ENCODE measurements around the gene CACNB4. TPM values are rescaled to one million over a fixed set of nuclear protein-coding genes. Genes with fewer than 3 reads are reported as not detected.

CACNB4 gene
- total and polyA plus RNA-seq, 9 of the 15 experiments (the other 6 are each of a cell fraction or from before 2014, with no cell fraction given) = 0.01 to 0.20 (median 0.04) TPM; not detected in 1

DNA sequence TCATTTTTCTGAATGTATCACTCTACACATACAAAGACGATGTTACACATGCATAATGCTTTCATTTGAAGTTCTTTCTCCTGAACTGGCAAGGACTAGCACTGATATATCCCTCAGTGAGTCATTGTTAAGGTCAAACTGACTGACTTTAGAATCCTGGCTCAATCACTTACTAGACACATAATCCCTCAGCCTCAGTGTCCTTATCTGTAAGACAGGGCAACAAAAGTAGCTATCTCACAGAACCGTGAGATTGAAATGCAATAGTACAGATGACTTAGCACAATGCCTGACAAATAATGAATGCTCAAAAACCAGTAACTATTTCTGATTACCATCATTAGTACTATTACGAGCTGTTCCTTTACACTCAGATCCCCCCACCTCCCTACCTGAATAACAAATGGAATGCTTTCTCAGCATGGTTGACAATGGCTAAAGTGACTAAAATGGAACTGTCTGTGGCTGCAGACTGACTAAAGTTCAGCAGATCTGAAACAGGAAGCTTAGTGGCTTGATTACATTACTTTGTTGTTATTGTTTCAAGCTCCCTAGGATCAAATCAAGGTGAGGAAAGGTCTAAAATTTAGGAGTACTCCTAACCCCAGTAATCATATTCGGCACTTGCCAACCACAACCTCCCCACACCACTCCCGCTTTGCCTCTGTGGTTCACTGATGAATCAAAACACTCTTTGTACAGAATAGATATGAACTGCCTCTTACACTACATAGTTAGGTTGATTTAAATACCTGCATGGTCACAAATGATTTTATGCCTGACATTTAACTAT lies 35.8 kb upstream of the CACNB4 start (continued):
- TF ChIP-seq STAT5A (IDR thresholded peaks at IDR 0.05; ENCODE audit: borderline replicate concordance, low read length) = peak; percentile 70; the same call in 1 of the 2 replicates
- TF ChIP-seq JUN (IDR thresholded peaks at IDR 0.05; ENCODE audit: borderline replicate concordance, low read depth, low read length) = peak; percentile 74; the same call in 1 of the 2 replicates
- TF ChIP-seq JUN (CRISPR knock-in tag; IDR thresholded peaks at IDR 0.05; ENCODE audit: borderline replicate concordance) = no peak
- TF ChIP-seq NCOA1 (IDR thresholded peaks at IDR 0.05; ENCODE audit: low read depth) = no peak
- TF ChIP-seq TAL1 (IDR thresholded peaks at IDR 0.05) = peak; percentile 81
- TF ChIP-seq RUNX1 (IDR thresholded peaks at IDR 0.05; ENCODE audit: low read depth) = peak; percentile 72; the same call in 1 of the 2 replicates
- TF ChIP-seq ZNF507 (tag; conservative IDR thresholded peaks at IDR 0.05) = no peak
- no peak for TF ChIP-seq HNRNPH1 (optimal IDR thresholded peaks at IDR 0.05; ENCODE audit: low read depth, low read length)
- TF ChIP-seq MEIS2 (IDR thresholded peaks at IDR 0.05; ENCODE audit: partially characterized antibody) = peak; percentile 75
- peak; percentile 85 for TF ChIP-seq SOX6 (IDR thresholded peaks at IDR 0.05)
- TF ChIP-seq, protein P1, sequence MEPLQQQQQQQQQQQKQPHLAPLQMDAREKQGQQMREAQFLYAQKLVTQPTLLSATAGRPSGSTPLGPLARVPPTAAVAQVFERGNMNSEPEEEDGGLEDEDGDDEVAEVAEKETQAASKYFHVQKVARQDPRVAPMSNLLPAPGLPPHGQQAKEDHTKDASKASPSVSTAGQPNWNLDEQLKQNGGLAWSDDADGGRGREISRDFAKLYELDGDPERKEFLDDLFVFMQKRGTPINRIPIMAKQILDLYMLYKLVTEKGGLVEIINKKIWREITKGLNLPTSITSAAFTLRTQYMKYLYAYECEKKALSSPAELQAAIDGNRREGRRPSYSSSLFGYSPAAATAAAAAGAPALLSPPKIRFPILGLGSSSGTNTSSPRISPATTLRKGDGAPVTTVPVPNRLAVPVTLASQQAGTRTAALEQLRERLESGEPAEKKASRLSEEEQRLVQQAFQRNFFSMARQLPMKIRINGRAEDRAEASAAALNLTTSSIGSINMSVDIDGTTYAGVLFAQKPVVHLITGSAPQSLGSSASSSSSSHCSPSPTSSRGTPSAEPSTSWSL (CRISPR knock-in tag; IDR thresholded peaks at IDR 0.05; ENCODE audit: borderline replicate concordance) = no peak
- TF ChIP-seq CREB1 (IDR thresholded peaks at IDR 0.05) = peak; percentile 25; the same call in 1 of the 2 replicates
- no peak for TF ChIP-seq CREB1 (CRISPR knock-in tag; IDR thresholded peaks at IDR 0.05)
- TF ChIP-seq MTA2 (IDR thresholded peaks at IDR 0.05; ENCODE audit: low read depth) = peak; percentile 68
- TF ChIP-seq SMARCA4 (IDR thresholded peaks at IDR 0.05) = peak; percentile 81
- TF ChIP-seq, protein P2, sequence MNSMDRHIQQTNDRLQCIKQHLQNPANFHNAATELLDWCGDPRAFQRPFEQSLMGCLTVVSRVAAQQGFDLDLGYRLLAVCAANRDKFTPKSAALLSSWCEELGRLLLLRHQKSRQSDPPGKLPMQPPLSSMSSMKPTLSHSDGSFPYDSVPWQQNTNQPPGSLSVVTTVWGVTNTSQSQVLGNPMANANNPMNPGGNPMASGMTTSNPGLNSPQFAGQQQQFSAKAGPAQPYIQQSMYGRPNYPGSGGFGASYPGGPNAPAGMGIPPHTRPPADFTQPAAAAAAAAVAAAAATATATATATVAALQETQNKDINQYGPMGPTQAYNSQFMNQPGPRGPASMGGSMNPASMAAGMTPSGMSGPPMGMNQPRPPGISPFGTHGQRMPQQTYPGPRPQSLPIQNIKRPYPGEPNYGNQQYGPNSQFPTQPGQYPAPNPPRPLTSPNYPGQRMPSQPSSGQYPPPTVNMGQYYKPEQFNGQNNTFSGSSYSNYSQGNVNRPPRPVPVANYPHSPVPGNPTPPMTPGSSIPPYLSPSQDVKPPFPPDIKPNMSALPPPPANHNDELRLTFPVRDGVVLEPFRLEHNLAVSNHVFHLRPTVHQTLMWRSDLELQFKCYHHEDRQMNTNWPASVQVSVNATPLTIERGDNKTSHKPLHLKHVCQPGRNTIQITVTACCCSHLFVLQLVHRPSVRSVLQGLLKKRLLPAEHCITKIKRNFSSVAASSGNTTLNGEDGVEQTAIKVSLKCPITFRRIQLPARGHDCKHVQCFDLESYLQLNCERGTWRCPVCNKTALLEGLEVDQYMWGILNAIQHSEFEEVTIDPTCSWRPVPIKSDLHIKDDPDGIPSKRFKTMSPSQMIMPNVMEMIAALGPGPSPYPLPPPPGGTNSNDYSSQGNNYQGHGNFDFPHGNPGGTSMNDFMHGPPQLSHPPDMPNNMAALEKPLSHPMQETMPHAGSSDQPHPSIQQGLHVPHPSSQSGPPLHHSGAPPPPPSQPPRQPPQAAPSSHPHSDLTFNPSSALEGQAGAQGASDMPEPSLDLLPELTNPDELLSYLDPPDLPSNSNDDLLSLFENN (IDR thresholded peaks at IDR 0.05; ENCODE audit: low read depth in 2 of 2, low read length in 2 of 2) = peak in 1 of 2 experiments; percentile 70; a peak in 1 of 4 replicates
- TF ChIP-seq FOXM1 (IDR thresholded peaks at IDR 0.05; ENCODE audit: low read depth) = 0 out of 2 replicates have a peak, but pooled peaks have one; percentile 46
- no peak for TF ChIP-seq FOXM1 (CRISPR knock-in tag; IDR thresholded peaks at IDR 0.05; ENCODE audit: low read depth)
- peak; percentile 51; the same call in 1 of the 2 replicates for TF ChIP-seq SMARCC2 (IDR thresholded peaks at IDR 0.05; ENCODE audit: low read depth)
- peak; percentile 81; the same call in 1 of the 2 replicates for TF ChIP-seq ZNF644 (tag; IDR thresholded peaks at IDR 0.05; ENCODE audit: low read depth)
- TF ChIP-seq CBFA2T2 (conservative IDR thresholded peaks at IDR 0.05) = peak; percentile 88
- TF ChIP-seq, protein P3, sequence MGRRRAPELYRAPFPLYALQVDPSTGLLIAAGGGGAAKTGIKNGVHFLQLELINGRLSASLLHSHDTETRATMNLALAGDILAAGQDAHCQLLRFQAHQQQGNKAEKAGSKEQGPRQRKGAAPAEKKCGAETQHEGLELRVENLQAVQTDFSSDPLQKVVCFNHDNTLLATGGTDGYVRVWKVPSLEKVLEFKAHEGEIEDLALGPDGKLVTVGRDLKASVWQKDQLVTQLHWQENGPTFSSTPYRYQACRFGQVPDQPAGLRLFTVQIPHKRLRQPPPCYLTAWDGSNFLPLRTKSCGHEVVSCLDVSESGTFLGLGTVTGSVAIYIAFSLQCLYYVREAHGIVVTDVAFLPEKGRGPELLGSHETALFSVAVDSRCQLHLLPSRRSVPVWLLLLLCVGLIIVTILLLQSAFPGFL (CRISPR knock-in tag; IDR thresholded peaks at IDR 0.05) = no peak
- TF ChIP-seq PHB (CRISPR knock-in tag; IDR thresholded peaks at IDR 0.05) = no peak
- peak; percentile 98 for TF ChIP-seq HDAC2 (IDR thresholded peaks at IDR 0.05)
- no peak for TF ChIP-seq RFX7 (CRISPR knock-in tag; IDR thresholded peaks at IDR 0.05)

Data from K562 (cell line).